Measurements from ENCODE around the gene ADAM19.

Gene ADAM19

GRCh38 chr5:157494178-157494832 lies 81.3 kb downstream of the ADAM19 start:
- Histone ChIP-seq H2AFZ (ENCODE audit: low read length) (no peak overlapping the region), H3K9ac (ENCODE audit: low read depth, low read length, poor library complexity, severe bottlenecking) (no peak overlapping the region), H3K4me2 (ENCODE audit: low read depth, low read length, poor library complexity, severe bottlenecking) (no peak overlapping the region)

GRCh38 chr5:157492886-157493285 lies 82.7 kb downstream of the ADAM19 start:
- no peaks in the 10 kb centered on the region for H3K9me3 ChIP-seq (ENCODE audit: insufficient read depth, low read depth, low read length)
- H3K4me2 ChIP-seq (ENCODE audit: low read depth, low read length, poor library complexity, severe bottlenecking) = no peak overlapping the region
- no peaks in the 10 kb centered on the region for H3F3A ChIP-seq (ENCODE audit: low read depth)
- H3K9me2 ChIP-seq (replicated peaks; ENCODE audit: low read depth, low read length) = no peaks in the 10 kb centered on the region
- no peak for TF ChIP-seq CTCF (conservative IDR thresholded peaks at IDR 0.05; ENCODE audit: low read length)
- TF ChIP-seq EZH2phosphoT487 (IDR thresholded peaks at IDR 0.05; ENCODE audit: borderline replicate concordance) = no peak
- no peaks in the 10 kb centered on the region for H3K4me1 ChIP-seq (ENCODE audit: insufficient read depth, low read length, poor library complexity, severe bottlenecking)
- no peaks in the 10 kb centered on the region for H3K36me3 ChIP-seq (ENCODE audit: insufficient read depth, low read length)
- H2AFZ ChIP-seq (ENCODE audit: low read length) = no peak overlapping the region
- no peaks in the 10 kb centered on the region for H4K20me1 ChIP-seq (ENCODE audit: insufficient read depth, low read length, poor library complexity, severe bottlenecking)
- no peak overlapping the region for H3K9ac ChIP-seq (ENCODE audit: low read depth, low read length, poor library complexity, severe bottlenecking)
- no peaks in the 10 kb centered on the region for H3K79me2 ChIP-seq (ENCODE audit: insufficient read depth, low read length)
- no peak overlapping the region for H3K4me3 ChIP-seq (ENCODE audit: low read length, poor library complexity, severe bottlenecking)
- no peaks in the 10 kb centered on the region for H3K27me3 ChIP-seq (ENCODE audit: insufficient read depth, low read length, poor library complexity, severe bottlenecking)

More at GRCh38 chr5:157494178-157494832, 81.3 kb downstream of the ADAM19 start:
- Histone ChIP-seq H3K36me3 (ENCODE audit: insufficient read depth, low read length) (no peaks in the 10 kb centered on the region), H3K4me1 (ENCODE audit: insufficient read depth, low read length, poor library complexity, severe bottlenecking) (no peaks in the 10 kb centered on the region), H3K27me3 (ENCODE audit: insufficient read depth, low read length, poor library complexity, severe bottlenecking) (no peaks in the 10 kb centered on the region), H3K9me2 (replicated peaks; ENCODE audit: low read depth, low read length) (no peaks in the 10 kb centered on the region), H3F3A (ENCODE audit: low read depth) (no peaks in the 10 kb centered on the region), H3K4me3 (ENCODE audit: low read length, poor library complexity, severe bottlenecking) (no peak overlapping the region), H3K79me2 (ENCODE audit: insufficient read depth, low read length) (no peaks in the 10 kb centered on the region), H3K9me3 (ENCODE audit: insufficient read depth, low read depth, low read length) (no peaks in the 10 kb centered on the region), H4K20me1 (ENCODE audit: insufficient read depth, low read length, poor library complexity, severe bottlenecking) (no peaks in the 10 kb centered on the region)
- TF ChIP-seq EZH2phosphoT487 (IDR thresholded peaks at IDR 0.05; ENCODE audit: borderline replicate concordance) = no peak
- TF ChIP-seq CTCF (conservative IDR thresholded peaks at IDR 0.05; ENCODE audit: low read length) = no peak

- Histone ChIP-seq H3K9me2 (replicated peaks; ENCODE audit: low read depth, low read length) (no peaks in the 10 kb centered on the region), H3K4me3 (ENCODE audit: low read length, poor library complexity, severe bottlenecking) (no peak overlapping the region), H3K79me2 (ENCODE audit: insufficient read depth, low read length) (no peaks in the 10 kb centered on the region), H3K4me1 (ENCODE audit: insufficient read depth, low read length, poor library complexity, severe bottlenecking) (no peaks in the 10 kb centered on the region), H3K4me2 (ENCODE audit: low read depth, low read length, poor library complexity, severe bottlenecking) (no peak overlapping the region), H3K9ac (ENCODE audit: low read depth, low read length, poor library complexity, severe bottlenecking) (no peak overlapping the region), H3F3A (ENCODE audit: low read depth) (no peaks in the 10 kb centered on the region), H4K20me1 (ENCODE audit: insufficient read depth, low read length, poor library complexity, severe bottlenecking) (no peaks in the 10 kb centered on the region), H3K36me3 (ENCODE audit: insufficient read depth, low read length) (no peaks in the 10 kb centered on the region), H3K9me3 (ENCODE audit: insufficient read depth, low read depth, low read length) (no peaks in the 10 kb centered on the region), H2AFZ (ENCODE audit: low read length) (no peak overlapping the region), H3K27me3 (ENCODE audit: insufficient read depth, low read length, poor library complexity, severe bottlenecking) (no peaks in the 10 kb centered on the region)
- TF ChIP-seq CTCF (conservative IDR thresholded peaks at IDR 0.05; ENCODE audit: low read length) (no peak), EZH2phosphoT487 (IDR thresholded peaks at IDR 0.05; ENCODE audit: borderline replicate concordance) (no peak)
These were observed 84.0 kb downstream of the ADAM19 start for GRCh38 chr5:157491471-157491995.

Measured in Loucy (cell line).